Vagina (tissue), 2 donors: ENCODE results near the gene NDUFB5. TPM values are rescaled to one million over a fixed set of nuclear protein-coding genes. Genes with fewer than 3 reads are reported as not detected.

Experiments
- DNase-seq, 2 donors: peaks; one replicate each; pipeline ENCODE4 v3.0.0-alpha.2; 2017; ENCODE audit errors: extremely low spot score in 2 of 2
- H3K27ac ChIP-seq: fragments of 200-600 bp; sonication (generic); one replicate; pipeline ENCODE4 v1.5.1; 2019
- H3K27me3 ChIP-seq: fragments of 200-600 bp; sonication (generic); one replicate; pipeline ENCODE4 v1.5.1; 2019
- H3K36me3 ChIP-seq, 2 donors: fragments of 200-600 bp; sonication (generic); one replicate each; pipeline ENCODE4 v1.5.1; 2017 to 2019
- H3K4me1 ChIP-seq: fragments of 200-600 bp; sonication (generic); one replicate; pipeline ENCODE4 v1.5.1; 2019
- H3K4me3 ChIP-seq, 2 donors: fragments of 200-600 bp; sonication (generic); 1 replicate in 1 of 2; 2 replicates in 1 of 2; pipeline ENCODE4 v1.5.1; 2016 to 2019
- H3K9me3 ChIP-seq: fragments of 200-600 bp; sonication (generic); one replicate; pipeline ENCODE4 v1.5.1; 2019
- POLR2A ChIP-seq, 2 donors: fragments of 450-650 bp; IDR thresholded peaks; one replicate each; pipeline ENCODE4 v1.6.1; 2017; ENCODE audit warnings: antibody characterized with exemption in 2 of 2, mild to moderate bottlenecking in 2 of 2, moderate library complexity in 2 of 2
- POLR2AphosphoS5 ChIP-seq, 2 donors: sonication (generic); formaldehyde crosslinking; IDR thresholded peaks; one replicate each; pipeline ENCODE4 v1.9.0; 2017; ENCODE audit warnings: antibody characterized with exemption in 2 of 2, mild to moderate bottlenecking in 2 of 2, low read depth in 1 of 2; ENCODE audit not compliant: insufficient read depth in 1 of 2
- intact Hi-C: fragments of 100-400 bp; cut with DNase I; formaldehyde crosslinking; loops from one replicate; pipeline ENCODE4 v1.15.1; 2023
- total RNA-seq: library from RNA; depleted of rRNA; stranded (reverse); fragments of >200 nt; gene quantifications from one replicate; pipeline ENCODE4 v1.2.3, GENCODE V29; 2016
- TF ChIP-seq, protein P1 (sequence below), 3 experiments: fragments of 450-650 bp in 2 of 3; fragments of 200-600 bp in 1 of 3; sonication (generic) in 1 of 3; IDR thresholded peaks; one replicate each; pipeline ENCODE4 v1.5.1; 2017 to 2019; ENCODE audit warnings: antibody characterized with exemption in 3 of 3, mild to moderate bottlenecking in 2 of 3, moderate library complexity in 2 of 3

Gene NDUFB5
- total RNA-seq, 1 donor from 2014 or later: 48.9 TPM

DNA sequence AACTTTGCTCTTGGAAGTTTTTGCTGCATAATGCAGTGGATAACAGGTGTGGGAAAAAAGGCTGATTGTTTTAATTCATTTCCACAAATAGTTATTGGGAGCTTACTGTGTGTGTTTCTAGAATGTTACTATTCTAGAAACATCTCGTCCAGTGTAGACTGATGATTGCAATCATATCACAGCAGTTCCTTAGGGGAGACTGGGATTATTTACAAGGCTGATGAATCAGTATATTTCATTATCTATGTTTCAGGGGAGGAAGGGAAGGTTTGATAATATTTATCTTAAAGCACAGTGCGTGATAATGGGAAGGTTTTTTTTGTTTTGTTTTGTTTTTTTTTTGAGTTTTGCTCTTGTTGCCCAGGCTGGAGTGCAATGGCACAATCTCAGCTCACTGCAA, 50.6 kb downstream of the NDUFB5 start:
- TF ChIP-seq, protein P1, sequence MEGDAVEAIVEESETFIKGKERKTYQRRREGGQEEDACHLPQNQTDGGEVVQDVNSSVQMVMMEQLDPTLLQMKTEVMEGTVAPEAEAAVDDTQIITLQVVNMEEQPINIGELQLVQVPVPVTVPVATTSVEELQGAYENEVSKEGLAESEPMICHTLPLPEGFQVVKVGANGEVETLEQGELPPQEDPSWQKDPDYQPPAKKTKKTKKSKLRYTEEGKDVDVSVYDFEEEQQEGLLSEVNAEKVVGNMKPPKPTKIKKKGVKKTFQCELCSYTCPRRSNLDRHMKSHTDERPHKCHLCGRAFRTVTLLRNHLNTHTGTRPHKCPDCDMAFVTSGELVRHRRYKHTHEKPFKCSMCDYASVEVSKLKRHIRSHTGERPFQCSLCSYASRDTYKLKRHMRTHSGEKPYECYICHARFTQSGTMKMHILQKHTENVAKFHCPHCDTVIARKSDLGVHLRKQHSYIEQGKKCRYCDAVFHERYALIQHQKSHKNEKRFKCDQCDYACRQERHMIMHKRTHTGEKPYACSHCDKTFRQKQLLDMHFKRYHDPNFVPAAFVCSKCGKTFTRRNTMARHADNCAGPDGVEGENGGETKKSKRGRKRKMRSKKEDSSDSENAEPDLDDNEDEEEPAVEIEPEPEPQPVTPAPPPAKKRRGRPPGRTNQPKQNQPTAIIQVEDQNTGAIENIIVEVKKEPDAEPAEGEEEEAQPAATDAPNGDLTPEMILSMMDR (IDR thresholded peaks at IDR 0.05): no peak
- TF ChIP-seq POLR2A (IDR thresholded peaks at IDR 0.05): no peak
- no peak for TF ChIP-seq POLR2AphosphoS5 (IDR thresholded peaks at IDR 0.05; ENCODE audit: insufficient read depth in 1 of 2, low read depth in 1 of 2)
- DNase-seq: no peak
- no peaks in the 10 kb centered on the region for H3K36me3 ChIP-seq
- H3K4me1 ChIP-seq: peaks cover 11% of the 10 kb centered on the region
- H3K27ac ChIP-seq: no peak overlapping the region
- intact Hi-C loops: no loop called here
- no peaks in the 10 kb centered on the region for H3K9me3 ChIP-seq
- H3K4me3 ChIP-seq: no peak overlapping the region
- no peaks in the 10 kb centered on the region for H3K27me3 ChIP-seq

GRCh38 chr3:179658606-179659005, 54.0 kb downstream of the NDUFB5 start:
- no peaks in the 10 kb centered on the region for H3K36me3 ChIP-seq
- no peaks in the 10 kb centered on the region for H3K27me3 ChIP-seq
- H3K27ac ChIP-seq: no peak overlapping the region
- peak in 1 of 2 donors; percentile 40 for DNase-seq
- TF ChIP-seq, protein P1 (IDR thresholded peaks at IDR 0.05): no peak
- no peak for TF ChIP-seq POLR2AphosphoS5 (IDR thresholded peaks at IDR 0.05; ENCODE audit: insufficient read depth in 1 of 2, low read depth in 1 of 2)
- no peaks in the 10 kb centered on the region for H3K9me3 ChIP-seq
- intact Hi-C loops: no loop called here
- no peak overlapping the region for H3K4me3 ChIP-seq
- peaks cover 17% of the 10 kb centered on the region for H3K4me1 ChIP-seq

GRCh38 chr3:179660872-179661271, 56.3 kb downstream of the NDUFB5 start:
- Histone ChIP-seq H3K36me3 (no peaks in the 10 kb centered on the region), H3K27me3 (no peaks in the 10 kb centered on the region), H3K4me1 (peaks cover 7% of the 10 kb centered on the region), H3K27ac (no peak overlapping the region), H3K9me3 (no peaks in the 10 kb centered on the region), H3K4me3 (no peak overlapping the region)
- DNase-seq: peak in 1 of 2 donors; percentile 6
- TF ChIP-seq POLR2AphosphoS5 (IDR thresholded peaks at IDR 0.05; ENCODE audit: insufficient read depth in 1 of 2, low read depth in 1 of 2) (no peak), POLR2A (IDR thresholded peaks at IDR 0.05) (no peak)
- TF ChIP-seq, protein P1 (IDR thresholded peaks at IDR 0.05): no peak
- intact Hi-C loops: no loop called here

- no peak overlapping the region for H3K4me3 ChIP-seq
- no peaks in the 10 kb centered on the region for H3K36me3 ChIP-seq
- TF ChIP-seq, protein P1 (IDR thresholded peaks at IDR 0.05): no peak
- TF ChIP-seq POLR2AphosphoS5 (IDR thresholded peaks at IDR 0.05; ENCODE audit: insufficient read depth in 1 of 2, low read depth in 1 of 2): no peak
- H3K27ac ChIP-seq: no peak overlapping the region
- H3K9me3 ChIP-seq: no peaks in the 10 kb centered on the region
- H3K4me1 ChIP-seq: peaks cover 15% of the 10 kb centered on the region
- no peaks in the 10 kb centered on the region for H3K27me3 ChIP-seq
- intact Hi-C loops: no loop called here
- no peak for DNase-seq
Measured at GRCh38 chr3:179661777-179662176, 57.2 kb downstream of the NDUFB5 start.

- TF ChIP-seq, protein P1 (IDR thresholded peaks at IDR 0.05): no peak
- TF ChIP-seq POLR2A (IDR thresholded peaks at IDR 0.05): no peak
- TF ChIP-seq POLR2AphosphoS5 (IDR thresholded peaks at IDR 0.05; ENCODE audit: insufficient read depth in 1 of 2, low read depth in 1 of 2): no peak
- no peak overlapping the region for H3K4me3 ChIP-seq
- H3K27ac ChIP-seq: no peak overlapping the region
- intact Hi-C loops: no loop called here
- H3K4me1 ChIP-seq: peaks cover 15% of the 10 kb centered on the region
- DNase-seq: no peak
- H3K9me3 ChIP-seq: no peaks in the 10 kb centered on the region
- H3K27me3 ChIP-seq: no peaks in the 10 kb centered on the region
- H3K36me3 ChIP-seq: no peaks in the 10 kb centered on the region
Measured at GRCh38 chr3:179663093-179663492, 58.5 kb downstream of the NDUFB5 start.
